ENCODE data around the gene RAB8A. TPM values are rescaled to one million over a fixed set of nuclear protein-coding genes. Genes with fewer than 3 reads are reported as not detected.
"Not testable (repeated sequence)": the region's sequence is repeated elsewhere in the genome, so short reads cannot be mapped to it uniquely, and the experiment has no call there.

The RAB8A gene
- polyA plus RNA-seq, 1 donor from 2014 or later: 29.8 TPM

GRCh38 chr19:16084067-16084685 lies 27.5 kb upstream of the RAB8A start:
- Histone ChIP-seq H3K9ac (ENCODE audit: low read length) (no peak overlapping the region), H3K27me3 (ENCODE audit: insufficient read depth, low read depth, low read length) (no peaks in the 10 kb centered on the region), H3F3A (ENCODE audit: insufficient read depth, low read length, poor library complexity, severe bottlenecking) (no peaks in the 10 kb centered on the region), H3K4me2 (ENCODE audit: low read length) (no peak overlapping the region), H3K4me3 (ENCODE audit: low read length) (no peak overlapping the region), H4K20me1 (ENCODE audit: insufficient read depth) (no peaks in the 10 kb centered on the region), H3K79me2 (replicated peaks; ENCODE audit: insufficient read depth, low read length) (peaks cover 22% of the 10 kb centered on the region), H2AFZ (ENCODE audit: low read depth, low read length) (no peak overlapping the region), H3K9me2 (ENCODE audit: insufficient read depth, low read length) (no peaks in the 10 kb centered on the region), H3K9me3 (ENCODE audit: low read length) (no peaks in the 10 kb centered on the region), H3K36me3 (ENCODE audit: insufficient read depth, low read length) (no peaks in the 10 kb centered on the region), H3K27ac (ENCODE audit: low read length) (no peak overlapping the region)
- no peak for TF ChIP-seq SMC3 (conservative IDR thresholded peaks at IDR 0.05; ENCODE audit: poor library complexity)
- no peak for TF ChIP-seq POLR2AphosphoS5 (IDR thresholded peaks at IDR 0.05)
- no peak for TF ChIP-seq EZH2 (IDR thresholded peaks at IDR 0.05; ENCODE audit: borderline replicate concordance, insufficient read depth, low read length, poor library complexity, severe bottlenecking)
- no peak for TF ChIP-seq RAD21 (conservative IDR thresholded peaks at IDR 0.05)
- TF ChIP-seq TAF1 (IDR thresholded peaks at IDR 0.05; ENCODE audit: low read depth): no peak
- no peak for TF ChIP-seq MXI1 (conservative IDR thresholded peaks at IDR 0.05; ENCODE audit: poor library complexity, severe bottlenecking)
- no peak for TF ChIP-seq CTCF (IDR thresholded peaks at IDR 0.05; ENCODE audit: poor library complexity, severe bottlenecking)
- TF ChIP-seq EP300 (conservative IDR thresholded peaks at IDR 0.05; ENCODE audit: poor library complexity, severe bottlenecking): no peak
- TF ChIP-seq REST (IDR thresholded peaks at IDR 0.05; ENCODE audit: borderline replicate concordance): no peak

- H3K9me3 ChIP-seq (ENCODE audit: low read length): no peaks in the 10 kb centered on the region
- H3K9me2 ChIP-seq (ENCODE audit: insufficient read depth, low read length): no peaks in the 10 kb centered on the region
- H3F3A ChIP-seq (ENCODE audit: insufficient read depth, low read length, poor library complexity, severe bottlenecking): no peaks in the 10 kb centered on the region
- H3K4me2 ChIP-seq (ENCODE audit: low read length): no peak overlapping the region
- H3K4me3 ChIP-seq (ENCODE audit: low read length): no peak overlapping the region
- TF ChIP-seq EZH2 (IDR thresholded peaks at IDR 0.05; ENCODE audit: borderline replicate concordance, insufficient read depth, low read length, poor library complexity, severe bottlenecking) (no peak), MXI1 (conservative IDR thresholded peaks at IDR 0.05; ENCODE audit: poor library complexity, severe bottlenecking) (no peak), TAF1 (IDR thresholded peaks at IDR 0.05; ENCODE audit: low read depth) (no peak), REST (IDR thresholded peaks at IDR 0.05; ENCODE audit: borderline replicate concordance) (no peak), POLR2AphosphoS5 (IDR thresholded peaks at IDR 0.05) (no peak), RAD21 (conservative IDR thresholded peaks at IDR 0.05) (no peak), SMC3 (conservative IDR thresholded peaks at IDR 0.05; ENCODE audit: poor library complexity) (no peak), EP300 (conservative IDR thresholded peaks at IDR 0.05; ENCODE audit: poor library complexity, severe bottlenecking) (no peak), CTCF (IDR thresholded peaks at IDR 0.05; ENCODE audit: poor library complexity, severe bottlenecking) (no peak)
- no peaks in the 10 kb centered on the region for H3K36me3 ChIP-seq (ENCODE audit: insufficient read depth, low read length)
- H4K20me1 ChIP-seq (ENCODE audit: insufficient read depth): no peaks in the 10 kb centered on the region
- H2AFZ ChIP-seq (ENCODE audit: low read depth, low read length): no peak overlapping the region
- H3K27ac ChIP-seq (ENCODE audit: low read length): no peak overlapping the region
- H3K27me3 ChIP-seq (ENCODE audit: insufficient read depth, low read depth, low read length): no peaks in the 10 kb centered on the region
- no peak overlapping the region for H3K9ac ChIP-seq (ENCODE audit: low read length)
- peaks cover 13% of the 10 kb centered on the region for H3K79me2 ChIP-seq (replicated peaks; ENCODE audit: insufficient read depth, low read length)
Measured at GRCh38 chr19:16085115-16085514, 26.6 kb upstream of the RAB8A start.

- H3K27ac ChIP-seq (ENCODE audit: low read length); H3K36me3 ChIP-seq (ENCODE audit: insufficient read depth, low read length); H2AFZ ChIP-seq (ENCODE audit: low read depth, low read length); H3F3A ChIP-seq (ENCODE audit: insufficient read depth, low read length, poor library complexity, severe bottlenecking); H3K9me3 ChIP-seq (ENCODE audit: low read length); H3K4me2 ChIP-seq (ENCODE audit: low read length); H4K20me1 ChIP-seq (ENCODE audit: insufficient read depth); H3K79me2 ChIP-seq (replicated peaks; ENCODE audit: insufficient read depth, low read length); H3K27me3 ChIP-seq (ENCODE audit: insufficient read depth, low read depth, low read length); H3K9ac ChIP-seq (ENCODE audit: low read length); H3K4me3 ChIP-seq (ENCODE audit: low read length); H3K9me2 ChIP-seq (ENCODE audit: insufficient read depth, low read length): not testable (repeated sequence)
Measured at GRCh38 chr19:16087404-16087803, 24.3 kb upstream of the RAB8A start.

Measured in neural cell (in vitro differentiated cells).